Gastrocnemius medialis (tissue), 4 donors: ENCODE results near the gene GJB5. TPM values are rescaled to one million over a fixed set of nuclear protein-coding genes. Genes with fewer than 3 reads are reported as not detected.

ENCODE experiments used
- ATAC-seq, 2 donors: fragments of 150-250 bp; one replicate each; pipeline ENCODE4 v1.9.1; 2016
- DNase-seq, 2 donors: peaks; one replicate each; pipeline ENCODE4 v3.0.0-alpha.2; 2019
- H3K27ac ChIP-seq, 4 donors: fragments of 200-600 bp; sonication (generic); 1 replicate in 1 of 4; 2 replicates in 3 of 4; pipeline ENCODE4 v1.5.1; 2016 to 2018; ENCODE audit warnings: mild to moderate bottlenecking in 2 of 4, moderate library complexity in 1 of 4
- H3K27me3 ChIP-seq, 3 donors: fragments of 200-600 bp; sonication (generic) in 2 of 3; 1 replicate in 1 of 3; 2 replicates in 2 of 3; pipeline versions ENCODE4 v1.5.1 to v1.6.0; 2016 to 2019; ENCODE audit warnings: mild to moderate bottlenecking in 1 of 3, moderate library complexity in 1 of 3
- H3K36me3 ChIP-seq, 2 donors: fragments of 200-600 bp; sonication (generic) in 1 of 2; one replicate each; pipeline ENCODE4 v1.5.1; 2017 to 2018
- H3K4me1 ChIP-seq, 2 donors: fragments of 200-600 bp; sonication (generic) in 1 of 2; one replicate each; pipeline ENCODE4 v1.5.1; 2016 to 2017; ENCODE audit warnings: mild to moderate bottlenecking in 2 of 2
- H3K4me3 ChIP-seq, 4 donors: fragments of 200-600 bp; sonication (generic) in 3 of 4; 1 replicate in 1 of 4; 2 replicates in 3 of 4; pipeline ENCODE4 v1.5.1; 2016 to 2019; ENCODE audit warnings: mild to moderate bottlenecking in 2 of 4
- H3K9me3 ChIP-seq, 3 donors: fragments of 200-600 bp; sonication (generic) in 2 of 3; 1 replicate in 1 of 3; 2 replicates in 2 of 3; pipeline ENCODE4 v1.5.1; 2016 to 2019
- POLR2A ChIP-seq, 2 donors: fragments of 450-650 bp; IDR thresholded peaks; one replicate each; pipeline ENCODE4 v1.6.1; 2017; ENCODE audit warnings: antibody characterized with exemption in 2 of 2, mild to moderate bottlenecking in 2 of 2, moderate library complexity in 2 of 2
- in situ Hi-C, 4 donors: fragments of 200-750 bp; cut with MboI; loops; one replicate each; pipeline versions ENCODE4 v1.15.0 to v1.8.0; 2017; ENCODE audit warnings: low sequenced_read_pairs in 4 of 4
- intact Hi-C: fragments of 100-400 bp; cut with DNase I; formaldehyde crosslinking; loops from one replicate; pipeline ENCODE4 v1.15.1; 2023; ENCODE audit warnings: low total_unique reads
- total RNA-seq, 4 donors: library from RNA; depleted of rRNA; stranded (reverse); fragments of >200 nt; gene quantifications; one replicate each; pipeline versions ENCODE4 v1.1.0 to v1.2.3, GENCODE V29; 2016
- TF ChIP-seq, protein P1 (sequence below), 5 experiments: fragments of 450-650 bp in 3 of 5; fragments of 200-600 bp in 2 of 5; sonication (generic) in 2 of 5; IDR thresholded peaks in 4 of 5; conservative IDR thresholded peaks in 1 of 5; 1 replicate in 4 of 5; 2 replicates in 1 of 5; pipeline ENCODE4 v1.5.1; 2016 to 2019; ENCODE audit warnings: antibody characterized with exemption in 5 of 5, mild to moderate bottlenecking in 3 of 5, moderate library complexity in 3 of 5

The GJB5 gene
- total RNA-seq, 4 donors from 2014 or later = not detected

DNA sequence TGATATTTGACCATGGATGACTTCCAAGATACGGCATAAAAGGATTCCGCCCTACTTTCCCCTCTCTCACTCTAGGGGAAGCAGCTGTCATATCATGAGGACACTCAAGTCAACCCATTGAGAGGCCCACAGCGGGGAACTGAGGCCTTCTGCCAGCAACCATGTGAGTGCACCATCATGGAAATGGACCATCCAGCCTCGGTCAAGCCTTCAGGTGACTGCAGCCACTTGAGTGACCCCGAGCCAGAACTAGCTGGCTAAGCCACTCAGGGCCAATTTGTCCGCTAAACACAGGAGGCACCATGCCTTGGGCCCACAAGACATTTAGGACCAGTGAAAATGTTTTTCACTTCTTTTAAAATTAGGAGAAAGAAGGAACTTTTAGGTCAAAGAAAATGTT, 11.1 kb upstream of the GJB5 start:
- ATAC-seq (no peak), DNase-seq (no peak)
- H3K36me3 ChIP-seq = no peaks in the 10 kb centered on the region
- H3K4me1 ChIP-seq = no peaks in the 10 kb centered on the region
- H3K4me3 ChIP-seq = no peak overlapping the region
- intact Hi-C loops = loop anchor here (2.0 kb wide), 1 partner anchor 1111 kb away; no protein-coding TSS in a partner anchor
- no peaks in the 10 kb centered on the region for H3K9me3 ChIP-seq
- TF ChIP-seq POLR2A (IDR thresholded peaks at IDR 0.05) = no peak
- TF ChIP-seq, protein P1, sequence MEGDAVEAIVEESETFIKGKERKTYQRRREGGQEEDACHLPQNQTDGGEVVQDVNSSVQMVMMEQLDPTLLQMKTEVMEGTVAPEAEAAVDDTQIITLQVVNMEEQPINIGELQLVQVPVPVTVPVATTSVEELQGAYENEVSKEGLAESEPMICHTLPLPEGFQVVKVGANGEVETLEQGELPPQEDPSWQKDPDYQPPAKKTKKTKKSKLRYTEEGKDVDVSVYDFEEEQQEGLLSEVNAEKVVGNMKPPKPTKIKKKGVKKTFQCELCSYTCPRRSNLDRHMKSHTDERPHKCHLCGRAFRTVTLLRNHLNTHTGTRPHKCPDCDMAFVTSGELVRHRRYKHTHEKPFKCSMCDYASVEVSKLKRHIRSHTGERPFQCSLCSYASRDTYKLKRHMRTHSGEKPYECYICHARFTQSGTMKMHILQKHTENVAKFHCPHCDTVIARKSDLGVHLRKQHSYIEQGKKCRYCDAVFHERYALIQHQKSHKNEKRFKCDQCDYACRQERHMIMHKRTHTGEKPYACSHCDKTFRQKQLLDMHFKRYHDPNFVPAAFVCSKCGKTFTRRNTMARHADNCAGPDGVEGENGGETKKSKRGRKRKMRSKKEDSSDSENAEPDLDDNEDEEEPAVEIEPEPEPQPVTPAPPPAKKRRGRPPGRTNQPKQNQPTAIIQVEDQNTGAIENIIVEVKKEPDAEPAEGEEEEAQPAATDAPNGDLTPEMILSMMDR (IDR thresholded peaks at IDR 0.05 in 4 of 5, conservative IDR thresholded peaks at IDR 0.05 in 1 of 5) = no peak
- in situ Hi-C loops = loop anchor here (10.0 to 25.0 kb wide), 2 partner anchors 1106 to 1109 kb away; no protein-coding TSS in a partner anchor
- H3K27ac ChIP-seq = no peak overlapping the region
- peaks cover 0 to 5% (median 0%) of the 10 kb centered on the region in 3 donors for H3K27me3 ChIP-seq

- no peaks in the 10 kb centered on the region for H3K36me3 ChIP-seq
- H3K4me1 ChIP-seq = no peaks in the 10 kb centered on the region
- no peak overlapping the region for H3K4me3 ChIP-seq
- H3K9me3 ChIP-seq = no peaks in the 10 kb centered on the region
- no peak overlapping the region for H3K27ac ChIP-seq
- DNase-seq (no peak), ATAC-seq (no peak)
- in situ Hi-C loops = loop anchor here (10.0 to 25.0 kb wide), 2 partner anchors 1108 to 1110 kb away; no protein-coding TSS in a partner anchor
- intact Hi-C loops = no loop called here
- TF ChIP-seq POLR2A (IDR thresholded peaks at IDR 0.05) = no peak
- TF ChIP-seq, protein P1 (IDR thresholded peaks at IDR 0.05 in 4 of 5, conservative IDR thresholded peaks at IDR 0.05 in 1 of 5) = no peak
- peaks cover 0 to 5% (median 0%) of the 10 kb centered on the region in 3 donors for H3K27me3 ChIP-seq
These were observed 10.0 kb upstream of the GJB5 start for GRCh38 chr1:34744851-34745250.

- H3K4me3 ChIP-seq = no peak overlapping the region
- in situ Hi-C loops = loop anchor here (10.0 to 25.0 kb wide), 2 partner anchors 1108 to 1111 kb away; no protein-coding TSS in a partner anchor
- intact Hi-C loops = no loop called here
- TF ChIP-seq, protein P1 (IDR thresholded peaks at IDR 0.05 in 4 of 5, conservative IDR thresholded peaks at IDR 0.05 in 1 of 5) = no peak
- TF ChIP-seq POLR2A (IDR thresholded peaks at IDR 0.05) = no peak
- H3K27ac ChIP-seq = no peak overlapping the region
- peaks cover 0 to 5% (median 0%) of the 10 kb centered on the region in 3 donors for H3K27me3 ChIP-seq
- DNase-seq (no peak), ATAC-seq (no peak)
- no peaks in the 10 kb centered on the region for H3K36me3 ChIP-seq
- no peaks in the 10 kb centered on the region for H3K4me1 ChIP-seq
- H3K9me3 ChIP-seq = no peaks in the 10 kb centered on the region
These were observed 9.2 kb upstream of the GJB5 start for GRCh38 chr1:34745666-34746065.

DNA sequence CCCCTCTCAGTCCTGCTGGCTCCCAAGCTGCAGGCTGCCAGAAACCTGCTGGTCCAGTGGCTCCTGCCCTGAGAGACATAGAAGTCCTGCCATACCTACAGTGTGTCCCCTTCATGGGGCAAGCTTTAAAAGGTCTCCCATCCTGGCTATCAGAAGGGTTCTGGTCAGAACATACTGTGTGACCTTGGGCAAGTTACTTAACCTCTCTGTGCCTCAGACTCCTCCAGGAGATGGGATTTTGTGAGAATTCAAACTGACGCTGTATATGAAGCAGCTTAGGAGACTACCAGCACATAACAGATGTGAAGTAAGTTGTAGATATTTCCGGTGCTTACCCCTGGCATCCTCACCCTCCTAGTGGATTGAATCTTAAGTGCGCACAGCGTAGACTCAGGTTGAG, 8.7 kb upstream of the GJB5 start:
- DNase-seq (no peak), ATAC-seq (no peak)
- no peaks in the 10 kb centered on the region for H3K4me1 ChIP-seq
- H3K4me3 ChIP-seq = no peak overlapping the region
- TF ChIP-seq POLR2A (IDR thresholded peaks at IDR 0.05) = no peak
- TF ChIP-seq, protein P1 (IDR thresholded peaks at IDR 0.05 in 4 of 5, conservative IDR thresholded peaks at IDR 0.05 in 1 of 5) = no peak
- in situ Hi-C loops = loop anchor here (10.0 to 25.0 kb wide), 2 partner anchors 1109 to 1111 kb away; no protein-coding TSS in a partner anchor
- no peaks in the 10 kb centered on the region for H3K9me3 ChIP-seq
- no peak overlapping the region for H3K27ac ChIP-seq
- intact Hi-C loops = no loop called here
- H3K27me3 ChIP-seq = peaks cover 0 to 5% (median 0%) of the 10 kb centered on the region in 3 donors
- H3K36me3 ChIP-seq = no peaks in the 10 kb centered on the region
